Vagina (tissue), 2 donors: Measurements from ENCODE around the gene IRF5. TPM values are rescaled to one million over a fixed set of nuclear protein-coding genes. Genes with fewer than 3 reads are reported as not detected.

Source experiments
- DNase-seq, 2 donors: peaks; one replicate each; pipeline ENCODE4 v3.0.0-alpha.2; 2017; ENCODE audit errors: extremely low spot score in 2 of 2
- H3K27ac ChIP-seq: fragments of 200-600 bp; sonication (generic); one replicate; pipeline ENCODE4 v1.5.1; 2019
- H3K27me3 ChIP-seq: fragments of 200-600 bp; sonication (generic); one replicate; pipeline ENCODE4 v1.5.1; 2019
- H3K36me3 ChIP-seq, 2 donors: fragments of 200-600 bp; sonication (generic); one replicate each; pipeline ENCODE4 v1.5.1; 2017 to 2019
- H3K4me1 ChIP-seq: fragments of 200-600 bp; sonication (generic); one replicate; pipeline ENCODE4 v1.5.1; 2019
- H3K4me3 ChIP-seq, 2 donors: fragments of 200-600 bp; sonication (generic); 1 replicate in 1 of 2; 2 replicates in 1 of 2; pipeline ENCODE4 v1.5.1; 2016 to 2019
- H3K9me3 ChIP-seq: fragments of 200-600 bp; sonication (generic); one replicate; pipeline ENCODE4 v1.5.1; 2019
- POLR2A ChIP-seq, 2 donors: fragments of 450-650 bp; IDR thresholded peaks; one replicate each; pipeline ENCODE4 v1.6.1; 2017; ENCODE audit warnings: antibody characterized with exemption in 2 of 2, mild to moderate bottlenecking in 2 of 2, moderate library complexity in 2 of 2
- POLR2AphosphoS5 ChIP-seq, 2 donors: sonication (generic); formaldehyde crosslinking; IDR thresholded peaks; one replicate each; pipeline ENCODE4 v1.9.0; 2017; ENCODE audit warnings: antibody characterized with exemption in 2 of 2, mild to moderate bottlenecking in 2 of 2, low read depth in 1 of 2; ENCODE audit not compliant: insufficient read depth in 1 of 2
- intact Hi-C: fragments of 100-400 bp; cut with DNase I; formaldehyde crosslinking; loops from one replicate; pipeline ENCODE4 v1.15.1; 2023
- total RNA-seq: library from RNA; depleted of rRNA; stranded (reverse); fragments of >200 nt; gene quantifications from one replicate; pipeline ENCODE4 v1.2.3, GENCODE V29; 2016
- TF ChIP-seq, protein P1 (sequence below), 3 experiments: fragments of 450-650 bp in 2 of 3; fragments of 200-600 bp in 1 of 3; sonication (generic) in 1 of 3; IDR thresholded peaks; one replicate each; pipeline ENCODE4 v1.5.1; 2017 to 2019; ENCODE audit warnings: antibody characterized with exemption in 3 of 3, mild to moderate bottlenecking in 2 of 3, moderate library complexity in 2 of 3

The IRF5 gene
- total RNA-seq, 1 donor from 2014 or later = 15.0 TPM

DNA sequence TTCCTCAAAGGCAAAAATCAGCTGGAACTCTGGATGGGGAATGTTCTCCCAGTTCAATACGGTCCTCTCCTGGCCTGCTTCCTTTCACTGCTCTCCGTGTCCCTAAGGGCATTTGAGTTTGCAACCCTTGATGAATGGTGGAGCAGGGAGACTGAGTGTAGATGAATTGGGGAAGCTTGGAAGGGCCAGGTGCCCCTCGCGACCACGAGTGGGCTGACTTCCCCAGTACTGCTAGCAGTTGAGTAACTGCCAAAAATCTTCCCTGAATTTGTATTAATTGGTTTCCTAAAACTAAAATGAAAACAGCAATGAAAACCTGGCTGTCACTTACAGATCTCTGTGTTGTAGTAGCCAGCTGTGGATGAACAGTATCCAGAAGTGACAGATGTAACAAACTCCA is 13.6 kb downstream of the IRF5 start:
- H3K36me3 ChIP-seq = peaks cover 0 to 36% of the 10 kb centered on the region in 2 donors
- no peak overlapping the region for H3K4me3 ChIP-seq
- H3K4me1 ChIP-seq = no peaks in the 10 kb centered on the region
- intact Hi-C loops = no loop called here
- no peak overlapping the region for H3K27ac ChIP-seq
- no peak for DNase-seq
- TF ChIP-seq POLR2AphosphoS5 (IDR thresholded peaks at IDR 0.05; ENCODE audit: insufficient read depth in 1 of 2, low read depth in 1 of 2) (no peak), POLR2A (IDR thresholded peaks at IDR 0.05) (no peak)
- TF ChIP-seq, protein P1, sequence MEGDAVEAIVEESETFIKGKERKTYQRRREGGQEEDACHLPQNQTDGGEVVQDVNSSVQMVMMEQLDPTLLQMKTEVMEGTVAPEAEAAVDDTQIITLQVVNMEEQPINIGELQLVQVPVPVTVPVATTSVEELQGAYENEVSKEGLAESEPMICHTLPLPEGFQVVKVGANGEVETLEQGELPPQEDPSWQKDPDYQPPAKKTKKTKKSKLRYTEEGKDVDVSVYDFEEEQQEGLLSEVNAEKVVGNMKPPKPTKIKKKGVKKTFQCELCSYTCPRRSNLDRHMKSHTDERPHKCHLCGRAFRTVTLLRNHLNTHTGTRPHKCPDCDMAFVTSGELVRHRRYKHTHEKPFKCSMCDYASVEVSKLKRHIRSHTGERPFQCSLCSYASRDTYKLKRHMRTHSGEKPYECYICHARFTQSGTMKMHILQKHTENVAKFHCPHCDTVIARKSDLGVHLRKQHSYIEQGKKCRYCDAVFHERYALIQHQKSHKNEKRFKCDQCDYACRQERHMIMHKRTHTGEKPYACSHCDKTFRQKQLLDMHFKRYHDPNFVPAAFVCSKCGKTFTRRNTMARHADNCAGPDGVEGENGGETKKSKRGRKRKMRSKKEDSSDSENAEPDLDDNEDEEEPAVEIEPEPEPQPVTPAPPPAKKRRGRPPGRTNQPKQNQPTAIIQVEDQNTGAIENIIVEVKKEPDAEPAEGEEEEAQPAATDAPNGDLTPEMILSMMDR (IDR thresholded peaks at IDR 0.05) = no peak
- no peaks in the 10 kb centered on the region for H3K9me3 ChIP-seq
- no peaks in the 10 kb centered on the region for H3K27me3 ChIP-seq

DNA sequence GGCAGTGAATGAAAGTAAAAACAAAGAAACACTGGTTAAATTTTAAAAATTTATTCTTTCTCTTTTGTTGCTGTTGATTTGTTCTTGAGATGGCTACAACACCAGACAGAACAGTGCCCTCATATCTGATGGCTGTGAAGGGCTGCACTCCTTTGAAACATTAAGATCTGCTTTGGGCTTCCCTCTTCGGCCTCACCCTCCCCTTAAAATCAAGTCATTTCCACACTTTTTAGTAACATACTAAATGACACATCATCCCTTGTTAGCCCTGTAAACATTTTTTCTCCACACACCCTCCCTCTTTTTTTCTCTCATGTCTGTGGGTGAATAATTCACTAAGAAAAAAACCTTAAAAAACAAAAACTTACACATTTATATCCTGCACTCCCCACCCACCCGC is 16.4 kb downstream of the IRF5 start:
- intact Hi-C loops = no loop called here
- Histone ChIP-seq H3K36me3 (peaks cover 0 to 58% of the 10 kb centered on the region in 2 donors), H3K27me3 (no peaks in the 10 kb centered on the region), H3K9me3 (no peaks in the 10 kb centered on the region), H3K27ac (no peak overlapping the region), H3K4me3 (no peak overlapping the region), H3K4me1 (no peaks in the 10 kb centered on the region)
- no peak for DNase-seq
- TF ChIP-seq POLR2A (IDR thresholded peaks at IDR 0.05) (no peak), POLR2AphosphoS5 (IDR thresholded peaks at IDR 0.05; ENCODE audit: insufficient read depth in 1 of 2, low read depth in 1 of 2) (no peak)
- TF ChIP-seq, protein P1 (IDR thresholded peaks at IDR 0.05) = no peak

DNA sequence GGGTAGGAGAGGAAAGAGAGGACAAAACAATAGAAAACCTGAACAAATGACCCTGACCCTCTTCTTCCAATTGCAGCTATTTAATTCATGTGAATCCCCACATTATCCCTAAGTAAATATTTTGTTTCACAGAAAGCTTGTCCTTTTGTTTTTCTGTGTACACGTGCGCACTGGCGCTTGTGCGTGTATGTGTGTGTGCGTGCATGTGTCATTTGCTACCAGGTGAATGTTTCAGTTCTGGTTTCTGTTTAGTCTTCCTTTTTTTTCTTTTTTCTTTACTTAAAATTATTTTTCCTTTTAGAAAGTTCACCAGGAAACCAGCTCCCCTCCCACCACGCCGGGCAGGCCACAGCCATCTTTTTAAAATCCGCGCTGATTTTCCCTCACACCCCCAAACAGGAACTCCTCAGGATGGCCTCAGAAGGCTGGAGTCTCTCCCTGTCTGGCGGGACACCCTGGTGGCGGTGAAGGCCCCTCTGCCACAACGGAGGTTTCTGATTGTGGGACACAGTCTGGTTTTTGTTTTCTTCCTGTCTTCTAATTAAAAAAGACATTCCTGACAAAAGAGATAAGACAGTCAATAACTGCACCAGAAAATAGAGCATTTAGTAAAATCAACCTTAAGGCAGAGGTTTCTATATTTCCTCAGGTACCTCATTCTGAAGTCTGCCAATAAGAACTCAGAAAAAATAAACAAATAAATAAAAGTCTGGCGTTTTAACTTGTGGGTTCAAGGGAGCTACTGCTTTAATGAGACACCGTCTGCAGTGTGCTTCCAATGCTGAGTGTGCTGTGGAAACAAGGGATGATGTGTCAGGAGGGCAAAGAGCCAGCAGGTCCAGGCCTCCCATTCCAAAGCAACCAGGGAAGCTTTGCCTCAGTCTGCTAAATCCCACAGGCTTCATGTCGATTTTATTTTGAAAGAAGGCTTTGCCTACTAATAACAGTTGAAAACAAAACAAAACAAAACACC is 17.4 kb downstream of the IRF5 start:
- Histone ChIP-seq H3K9me3 (no peaks in the 10 kb centered on the region), H3K36me3 (peaks cover 0 to 67% of the 10 kb centered on the region in 2 donors), H3K4me3 (no peak overlapping the region), H3K27ac (no peak overlapping the region), H3K4me1 (no peaks in the 10 kb centered on the region), H3K27me3 (no peaks in the 10 kb centered on the region)
- intact Hi-C loops = no loop called here
- TF ChIP-seq POLR2A (IDR thresholded peaks at IDR 0.05) = no peak
- TF ChIP-seq POLR2AphosphoS5 (IDR thresholded peaks at IDR 0.05; ENCODE audit: insufficient read depth in 1 of 2, low read depth in 1 of 2) = no peak
- TF ChIP-seq, protein P1 (IDR thresholded peaks at IDR 0.05) = no peak
- DNase-seq = no peak

DNA sequence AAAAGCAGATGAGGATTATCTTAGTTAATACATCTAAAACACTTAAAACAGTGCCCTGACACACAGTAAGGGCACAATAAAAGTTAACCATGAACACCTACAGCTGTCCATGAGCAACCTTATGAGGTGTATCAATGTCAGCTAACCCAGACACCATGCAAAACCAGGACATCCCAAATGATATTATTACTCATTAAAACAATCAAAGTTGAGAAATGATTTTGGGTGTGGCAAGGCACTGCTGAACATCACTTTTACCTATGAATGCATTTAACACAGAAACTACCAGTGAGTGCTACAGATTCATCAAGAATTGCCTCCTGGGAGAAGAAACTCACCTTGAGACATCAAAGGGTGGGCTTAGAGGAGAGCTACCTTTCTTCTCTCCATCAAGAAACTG is 18.3 kb downstream of the IRF5 start:
- Histone ChIP-seq H3K4me1 (no peaks in the 10 kb centered on the region), H3K36me3 (peaks cover 0 to 66% of the 10 kb centered on the region in 2 donors), H3K4me3 (no peak overlapping the region), H3K9me3 (no peaks in the 10 kb centered on the region), H3K27me3 (no peaks in the 10 kb centered on the region), H3K27ac (no peak overlapping the region)
- DNase-seq = no peak
- TF ChIP-seq POLR2AphosphoS5 (IDR thresholded peaks at IDR 0.05; ENCODE audit: insufficient read depth in 1 of 2, low read depth in 1 of 2) = no peak
- TF ChIP-seq, protein P1 (IDR thresholded peaks at IDR 0.05) = no peak
- TF ChIP-seq POLR2A (IDR thresholded peaks at IDR 0.05) = no peak
- intact Hi-C loops = no loop called here

DNA sequence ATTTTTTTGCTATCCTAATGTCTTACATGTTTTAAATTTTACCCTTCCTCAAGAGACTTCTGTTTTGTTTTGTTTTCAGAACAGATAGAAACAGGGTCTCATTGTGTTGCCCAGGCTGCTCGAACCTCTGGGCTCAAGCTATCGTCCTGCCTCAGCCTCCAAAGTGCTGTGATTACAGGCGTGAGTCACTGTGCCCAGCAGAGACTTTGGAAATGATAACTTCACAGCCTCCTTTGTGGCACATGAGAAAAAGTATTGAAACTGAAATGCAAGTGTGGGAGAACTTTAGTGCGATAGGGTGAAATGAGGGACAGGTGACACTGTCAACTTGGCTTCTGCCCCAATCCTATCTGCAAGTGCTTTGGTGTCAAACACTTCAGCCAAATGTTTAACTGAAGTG is 21.6 kb downstream of the IRF5 start:
- intact Hi-C loops = no loop called here
- DNase-seq = no peak
- no peaks in the 10 kb centered on the region for H3K27me3 ChIP-seq
- no peaks in the 10 kb centered on the region for H3K9me3 ChIP-seq
- no peak overlapping the region for H3K27ac ChIP-seq
- H3K4me3 ChIP-seq = no peak overlapping the region
- TF ChIP-seq, protein P1 (IDR thresholded peaks at IDR 0.05) = no peak
- no peak for TF ChIP-seq POLR2AphosphoS5 (IDR thresholded peaks at IDR 0.05; ENCODE audit: insufficient read depth in 1 of 2, low read depth in 1 of 2)
- no peak for TF ChIP-seq POLR2A (IDR thresholded peaks at IDR 0.05)
- H3K36me3 ChIP-seq = peaks cover 0 to 47% of the 10 kb centered on the region in 2 donors
- no peaks in the 10 kb centered on the region for H3K4me1 ChIP-seq
